PC-9 (cell line): ENCODE data around the gene CANX.

ENCODE experiments used
- CTCF ChIP-seq: fragments of 200-600 bp; sonication (generic); conservative IDR thresholded peaks from 2 replicates; pipeline ENCODE4 v1.6.1; 2017; ENCODE audit warnings: mixed run types, antibody characterized with exemption, mild to moderate bottlenecking, moderate library complexity
- EZH2 ChIP-seq: fragments of 200-600 bp; sonication (generic); IDR thresholded peaks from 2 replicates; pipeline ENCODE4 v1.8.0; 2017; ENCODE audit warnings: antibody characterized with exemption, low read depth

GRCh38 chr5:179768326-179769085, 69.7 kb downstream of the CANX start:
- TF ChIP-seq CTCF (no peak), EZH2 (no peak)
